Activated T-cell treated with anti-CD3 and anti-CD28 coated beads for 1 hour (primary cell): Measurements from ENCODE around the gene PTPRD.

Experiments used
- DNase-seq: peaks from one replicate; pipeline ENCODE4 v3.0.0-alpha.2; 2020; ENCODE audit warnings: low read depth

Gene PTPRD

DNA sequence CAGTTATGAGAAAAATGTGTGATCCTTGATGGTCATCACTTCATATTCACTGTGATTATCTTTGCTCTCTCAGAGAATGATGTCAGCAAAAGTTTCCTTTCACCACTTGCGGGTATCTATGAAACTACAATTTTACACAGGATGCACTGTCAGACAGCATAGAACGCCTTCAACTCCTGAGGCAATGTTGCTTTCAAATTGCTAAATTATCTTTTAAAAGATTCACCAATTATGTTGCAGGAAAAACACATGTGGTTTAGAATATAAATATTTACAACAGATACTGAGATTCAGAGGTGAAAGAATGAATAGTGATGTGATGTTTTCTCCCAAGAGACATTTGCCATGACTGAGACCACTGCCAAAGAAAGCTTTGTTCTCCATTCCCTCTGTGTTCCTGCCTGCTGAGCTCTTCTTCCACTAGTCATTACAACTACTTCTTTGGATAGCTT is 1933.4 kb downstream of the PTPRD start:
- DNase-seq, result no peak

- no peak for DNase-seq
Measured at GRCh38 chr9:8677741-8678140, 1935.1 kb downstream of the PTPRD start.

DNA sequence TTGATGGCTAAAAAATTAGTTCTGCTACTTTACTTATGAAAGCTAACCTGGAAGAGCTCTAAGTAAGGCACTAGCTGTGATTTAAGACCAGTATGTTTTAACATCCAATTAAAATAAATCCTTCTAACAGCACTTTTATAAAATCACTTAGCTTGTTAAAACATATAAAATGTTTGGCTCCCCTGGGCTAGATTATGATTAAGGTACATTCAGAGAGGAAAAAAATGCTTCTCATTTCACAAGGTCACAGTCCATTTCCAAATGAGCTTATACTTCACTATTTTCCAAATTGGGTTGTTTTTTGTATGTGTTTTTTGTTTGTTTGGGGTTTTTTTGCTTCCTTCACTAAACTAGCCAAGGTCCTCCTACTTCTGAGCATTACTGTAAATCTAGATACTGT is 1938.3 kb downstream of the PTPRD start:
- DNase-seq, result no peak

GRCh38 chr9:8673830-8674229 is 1939.0 kb downstream of the PTPRD start:
- no peak for DNase-seq

DNA sequence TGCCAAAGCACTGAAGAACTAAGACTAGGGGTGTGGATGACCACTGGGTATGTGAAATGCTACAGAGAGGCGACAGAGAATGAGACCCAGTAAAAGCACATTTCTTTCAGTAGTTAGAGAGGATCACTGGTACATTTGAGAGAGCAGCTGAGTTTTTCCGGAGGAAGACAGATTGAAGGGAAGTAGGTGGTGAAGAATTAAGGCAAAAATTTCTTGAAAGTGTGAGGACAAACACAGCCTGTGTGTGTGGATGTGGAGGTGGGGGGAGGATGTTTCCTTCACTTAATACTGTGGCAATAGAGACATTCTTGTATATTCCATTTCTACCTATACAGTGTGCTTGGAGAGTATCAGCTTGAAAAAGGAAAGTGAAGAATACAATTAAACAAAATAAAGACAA is 1942.1 kb downstream of the PTPRD start:
- DNase-seq, result no peak

GRCh38 chr9:8668751-8669150 is 1944.1 kb downstream of the PTPRD start:
- no peak for DNase-seq

- no peak for DNase-seq
Measured at GRCh38 chr9:8668231-8668630, 1944.6 kb downstream of the PTPRD start.

DNA sequence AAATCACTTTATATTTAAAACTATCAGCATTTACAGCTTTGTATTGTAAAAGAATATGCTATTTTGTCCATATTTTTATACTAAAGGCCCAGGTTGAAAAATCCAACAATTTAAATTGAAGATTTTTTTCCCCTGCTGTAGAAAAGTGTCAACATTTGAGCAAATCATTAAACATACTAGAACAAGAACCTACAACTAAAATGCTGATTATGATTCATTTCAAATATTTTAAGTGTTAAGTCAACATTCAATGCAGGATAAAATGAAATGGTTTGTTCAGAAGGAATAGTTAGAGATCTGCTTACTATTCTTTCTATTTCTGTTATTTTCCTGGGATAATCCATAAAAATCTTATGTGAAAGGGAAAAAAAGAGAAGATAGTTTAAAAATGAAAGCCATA is 1946.7 kb downstream of the PTPRD start:
- DNase-seq, result no peak

GRCh38 chr9:8660383-8660782 is 1952.4 kb downstream of the PTPRD start:
- DNase-seq, result no peak

DNA sequence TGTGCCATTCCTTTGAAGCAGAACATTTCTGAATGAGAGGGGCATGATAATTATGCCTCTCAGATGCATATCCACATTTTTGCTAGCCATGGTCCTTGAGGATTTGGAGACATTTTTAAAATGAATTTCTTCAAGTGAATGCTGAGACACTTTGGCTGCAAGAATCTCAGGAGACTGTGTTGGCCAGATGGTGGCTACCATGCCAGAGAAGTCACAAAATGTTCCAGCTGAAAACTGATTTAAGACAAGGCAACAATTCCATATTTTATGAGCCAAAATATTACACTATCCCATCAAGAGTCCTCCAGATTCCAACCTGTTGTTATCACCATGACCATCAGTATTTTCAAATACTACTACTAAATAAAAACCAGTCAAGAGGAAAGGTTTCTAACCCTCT is 1953.7 kb downstream of the PTPRD start:
- DNase-seq, result no peak

DNA sequence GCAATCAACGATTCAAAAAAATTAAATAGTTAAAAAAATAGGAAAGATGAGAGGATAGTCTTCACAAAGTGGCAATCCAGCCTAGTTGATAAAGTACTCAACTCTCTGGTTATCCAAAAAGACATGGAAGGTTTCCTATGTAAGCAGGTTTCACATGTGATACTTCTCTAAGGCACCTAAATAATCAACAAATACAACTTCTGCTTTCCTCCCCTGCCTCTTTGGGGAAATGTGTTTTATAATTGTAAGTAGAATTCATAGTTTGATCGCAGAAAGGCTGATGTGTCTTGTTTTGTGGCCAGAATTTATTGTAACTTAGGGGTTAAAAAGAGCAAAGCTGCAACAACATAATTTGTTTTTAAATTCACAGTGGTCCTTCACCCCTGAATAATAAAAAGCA is 1957.7 kb downstream of the PTPRD start:
- DNase-seq, result no peak

GRCh38 chr9:8653855-8654254 is 1958.9 kb downstream of the PTPRD start:
- DNase-seq, result no peak

- DNase-seq, result no peak
Measured at GRCh38 chr9:8653111-8653510, 1959.7 kb downstream of the PTPRD start.

- DNase-seq, result no peak
Measured at GRCh38 chr9:8652255-8652654, 1960.5 kb downstream of the PTPRD start.

GRCh38 chr9:8651846-8652215 is 1961.0 kb downstream of the PTPRD start:
- no peak for DNase-seq

- no peak for DNase-seq
Measured at GRCh38 chr9:8651070-8651845, 1961.5 kb downstream of the PTPRD start.

- no peak for DNase-seq
Measured at GRCh38 chr9:8649807-8650206, 1963.0 kb downstream of the PTPRD start.

DNA sequence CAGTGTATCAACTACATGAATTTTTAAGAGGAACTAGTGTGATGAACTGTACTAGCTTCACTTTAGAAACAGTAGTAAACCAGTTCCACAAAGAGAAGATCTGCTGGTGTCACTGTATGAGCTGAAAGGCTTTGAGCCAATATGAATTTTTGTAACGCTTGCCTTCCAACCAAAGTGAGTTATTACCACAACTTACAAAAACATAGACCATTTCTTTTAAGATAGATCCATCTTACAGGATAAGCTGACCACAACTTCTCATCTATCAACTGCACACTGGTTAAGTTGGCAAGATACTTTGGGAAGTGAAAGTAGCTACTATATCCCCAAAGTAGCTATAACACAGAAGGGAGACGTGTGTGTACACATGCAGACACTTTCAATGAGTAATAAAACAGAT is 1963.6 kb downstream of the PTPRD start:
- DNase-seq, result no peak

GRCh38 chr9:8648271-8648845 is 1964.4 kb downstream of the PTPRD start:
- DNase-seq, result no peak

GRCh38 chr9:8647824-8648223 is 1965.0 kb downstream of the PTPRD start:
- DNase-seq, result no peak

DNA sequence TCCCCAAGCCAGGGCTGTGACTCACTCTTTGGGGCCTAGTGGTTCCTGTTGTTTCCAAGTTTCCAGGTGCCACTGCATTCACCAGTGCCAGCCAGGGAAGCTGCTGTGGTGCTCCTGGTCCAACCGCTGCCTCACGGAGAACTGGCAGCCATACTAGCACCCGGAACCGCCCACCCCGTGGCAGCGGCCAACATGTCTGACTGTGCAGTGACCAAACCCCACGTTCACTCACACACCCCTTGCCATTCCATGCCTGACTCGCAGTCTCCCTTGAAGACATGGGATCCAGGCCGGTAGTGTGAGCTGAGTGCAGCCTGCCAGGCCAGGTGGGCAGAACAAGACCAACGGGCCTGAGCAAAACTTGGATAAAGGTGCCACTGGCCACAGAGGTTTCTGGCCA is 1968.2 kb downstream of the PTPRD start:
- DNase-seq, result no peak

DNA sequence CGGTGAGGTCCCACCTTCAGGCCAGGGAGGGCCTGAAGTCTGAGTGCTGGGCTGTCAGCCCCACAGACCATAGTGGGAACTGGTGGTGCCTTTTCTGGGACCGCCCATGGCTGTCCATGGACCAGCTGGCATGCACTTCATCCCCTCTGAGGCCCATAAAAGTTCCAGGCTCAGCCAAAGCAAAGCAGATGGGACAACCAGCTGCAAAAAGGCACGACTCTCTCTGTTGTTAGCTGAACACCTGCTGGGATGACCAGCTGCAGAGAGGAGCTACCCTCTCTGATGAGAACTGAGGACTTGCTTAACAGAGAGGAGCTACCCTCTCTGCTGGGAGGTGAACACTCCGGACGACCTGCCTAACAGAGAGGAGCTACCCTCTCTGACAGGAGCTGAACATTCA is 1968.9 kb downstream of the PTPRD start:
- DNase-seq, result no peak

DNA sequence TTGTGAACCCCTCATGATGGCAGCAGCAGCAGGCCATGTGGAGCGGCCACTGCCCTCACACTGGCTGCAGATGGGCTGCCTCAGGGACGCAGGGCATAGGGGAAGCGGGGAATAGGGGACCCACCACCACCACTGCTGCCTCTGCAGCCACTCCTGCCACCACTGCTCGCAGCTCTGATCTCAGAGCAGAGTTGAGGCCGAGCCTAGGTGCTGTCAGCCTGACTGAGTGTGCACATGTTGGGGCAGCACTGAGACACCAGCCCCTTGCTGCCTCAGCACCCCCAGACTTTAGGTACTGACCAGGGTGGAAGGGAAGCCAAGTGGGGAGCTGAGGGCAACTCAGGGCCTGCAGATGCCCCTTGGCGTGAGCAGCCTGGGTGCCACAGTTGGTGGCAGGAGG is 1969.3 kb downstream of the PTPRD start:
- no peak for DNase-seq

DNA sequence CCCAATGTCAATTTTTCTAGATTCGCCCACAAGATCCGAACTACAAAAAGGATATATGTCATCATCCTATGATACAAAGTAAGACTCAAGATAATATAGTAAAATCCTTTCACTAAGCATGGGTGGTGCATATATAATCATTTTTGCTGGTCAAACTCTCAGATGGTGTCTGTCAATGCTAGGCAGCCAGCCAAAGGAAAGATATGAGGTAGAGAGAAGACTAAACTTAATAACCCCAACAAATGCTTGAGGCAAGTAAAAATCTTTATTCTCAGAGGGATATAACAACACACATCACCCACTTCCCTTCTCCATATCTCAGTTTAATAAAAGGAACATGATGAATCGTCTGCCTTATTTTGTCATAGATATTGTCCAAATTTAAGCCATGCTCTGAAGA is 1972.0 kb downstream of the PTPRD start:
- no peak for DNase-seq
